Osteoblast (primary cell): ENCODE results near the gene MST1. TPM values are rescaled to one million over a fixed set of nuclear protein-coding genes. Genes with fewer than 3 reads are reported as not detected.

ENCODE experiments used
- DNase-seq: peaks from one replicate; pipeline ENCODE4 v3.0.0; 2011; ENCODE audit warnings: low spot score, mixed read lengths; ENCODE audit not compliant: insufficient read length; ENCODE audit errors: missing footprints
- H2AFZ ChIP-seq: 2 replicates; pipeline ENCODE4 v1.6.0; 2011; ENCODE audit warnings: mild to moderate bottlenecking, low read length
- H3K27ac ChIP-seq: 2 replicates; pipeline ENCODE4 v1.5.1; 2011; ENCODE audit warnings: mild to moderate bottlenecking, low read depth, low read length, moderate library complexity
- H3K27me3 ChIP-seq: 2 replicates; pipeline ENCODE4 v1.6.0; 2012; ENCODE audit warnings: mild to moderate bottlenecking, control low read depth, inconsistent platforms, low read length, moderate library complexity; ENCODE audit not compliant: insufficient read depth
- H3K36me3 ChIP-seq: 2 replicates; pipeline ENCODE4 v1.5.1; 2011; ENCODE audit warnings: mild to moderate bottlenecking, low read length, control low read depth, moderate library complexity; ENCODE audit not compliant: insufficient read depth
- H3K4me1 ChIP-seq: 2 replicates; pipeline ENCODE4 v1.5.1; 2011; ENCODE audit warnings: mild to moderate bottlenecking, low read length, control low read depth, moderate library complexity; ENCODE audit not compliant: insufficient read depth
- H3K4me2 ChIP-seq: 2 replicates; pipeline ENCODE4 v1.6.0; 2011; ENCODE audit warnings: mild to moderate bottlenecking, low read length; ENCODE audit not compliant: insufficient read depth
- H3K4me3 ChIP-seq: fragments of 200-600 bp; sonication (generic); 3 replicates; pipeline ENCODE4 v1.5.1; 2012; ENCODE audit warnings: mild to moderate bottlenecking, low read length, inconsistent platforms; ENCODE audit not compliant: insufficient read depth
- H3K79me2 ChIP-seq: 2 replicates; pipeline ENCODE4 v1.6.0; 2012; ENCODE audit warnings: mild to moderate bottlenecking, low read length, control low read depth, inconsistent platforms; ENCODE audit not compliant: insufficient read depth
- H3K9me3 ChIP-seq: 2 replicates; pipeline ENCODE4 v1.5.1; 2011; ENCODE audit warnings: low read depth, low read length, control low read depth
- H4K20me1 ChIP-seq: 2 replicates; pipeline ENCODE4 v1.6.0; 2012; ENCODE audit warnings: mild to moderate bottlenecking, low read length, control low read depth; ENCODE audit not compliant: insufficient read depth
- CTCF ChIP-seq: IDR thresholded peaks from 2 replicates; pipeline ENCODE4 v1.5.1; 2011; ENCODE audit warnings: mild to moderate bottlenecking, low read depth, low read length, moderate library complexity; ENCODE audit errors: extremely low read depth
- total RNA-seq: library from RNA; depleted of rRNA; stranded (reverse); fragments of >200 nt; gene quantifications from 2 replicates; pipeline ENCODE4 v1.2.3, GENCODE V29; 2012

The MST1 gene
- total RNA-seq, 1 donor = 6.9 TPM

DNA sequence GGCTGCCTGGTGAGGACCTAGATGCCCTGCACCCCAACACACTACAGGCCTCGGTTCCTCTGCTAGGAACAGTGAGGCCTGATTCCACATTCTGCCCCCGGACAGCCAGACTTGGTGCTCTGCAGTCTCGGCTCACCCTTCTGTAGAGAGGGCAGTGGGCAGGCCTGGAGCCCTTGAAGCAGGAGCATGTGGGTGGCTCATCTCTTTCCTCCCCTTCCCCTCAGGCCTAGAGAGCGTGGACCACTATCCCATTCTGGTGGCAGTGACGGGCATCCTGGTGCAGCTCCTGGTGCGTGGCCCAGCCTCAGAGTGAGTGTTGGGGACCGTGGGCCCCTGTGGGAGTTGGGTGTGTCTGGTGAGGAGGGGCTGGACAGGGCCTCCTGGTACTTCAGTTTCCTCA, 26.9 kb upstream of the MST1 start:
- Histone ChIP-seq H3K4me3 (no peak overlapping the region), H4K20me1 (peaks cover 12% of the 10 kb centered on the region), H2AFZ (no peak overlapping the region), H3K4me2 (no peak overlapping the region), H3K27me3 (no peaks in the 10 kb centered on the region), H3K4me1 (peaks cover 6% of the 10 kb centered on the region), H3K79me2 (no peaks in the 10 kb centered on the region), H3K36me3 (peaks cover 6% of the 10 kb centered on the region), H3K27ac (no peak overlapping the region), H3K9me3 (no peaks in the 10 kb centered on the region)
- no peak for TF ChIP-seq CTCF
- peak; percentile 53 for DNase-seq

GRCh38 chr3:49715611-49716121, 26.4 kb upstream of the MST1 start:
- peaks cover 1% of the 10 kb centered on the region for H3K36me3 ChIP-seq
- no peaks in the 10 kb centered on the region for H3K79me2 ChIP-seq
- H2AFZ ChIP-seq = no peak overlapping the region
- peak; percentile 57 for DNase-seq
- no peaks in the 10 kb centered on the region for H3K9me3 ChIP-seq
- H3K4me1 ChIP-seq = peaks cover 6% of the 10 kb centered on the region
- H3K4me3 ChIP-seq = no peak overlapping the region
- no peak overlapping the region for H3K27ac ChIP-seq
- H3K27me3 ChIP-seq = no peaks in the 10 kb centered on the region
- no peak overlapping the region for H3K4me2 ChIP-seq
- no peak for TF ChIP-seq CTCF
- H4K20me1 ChIP-seq = peaks cover 12% of the 10 kb centered on the region

DNA sequence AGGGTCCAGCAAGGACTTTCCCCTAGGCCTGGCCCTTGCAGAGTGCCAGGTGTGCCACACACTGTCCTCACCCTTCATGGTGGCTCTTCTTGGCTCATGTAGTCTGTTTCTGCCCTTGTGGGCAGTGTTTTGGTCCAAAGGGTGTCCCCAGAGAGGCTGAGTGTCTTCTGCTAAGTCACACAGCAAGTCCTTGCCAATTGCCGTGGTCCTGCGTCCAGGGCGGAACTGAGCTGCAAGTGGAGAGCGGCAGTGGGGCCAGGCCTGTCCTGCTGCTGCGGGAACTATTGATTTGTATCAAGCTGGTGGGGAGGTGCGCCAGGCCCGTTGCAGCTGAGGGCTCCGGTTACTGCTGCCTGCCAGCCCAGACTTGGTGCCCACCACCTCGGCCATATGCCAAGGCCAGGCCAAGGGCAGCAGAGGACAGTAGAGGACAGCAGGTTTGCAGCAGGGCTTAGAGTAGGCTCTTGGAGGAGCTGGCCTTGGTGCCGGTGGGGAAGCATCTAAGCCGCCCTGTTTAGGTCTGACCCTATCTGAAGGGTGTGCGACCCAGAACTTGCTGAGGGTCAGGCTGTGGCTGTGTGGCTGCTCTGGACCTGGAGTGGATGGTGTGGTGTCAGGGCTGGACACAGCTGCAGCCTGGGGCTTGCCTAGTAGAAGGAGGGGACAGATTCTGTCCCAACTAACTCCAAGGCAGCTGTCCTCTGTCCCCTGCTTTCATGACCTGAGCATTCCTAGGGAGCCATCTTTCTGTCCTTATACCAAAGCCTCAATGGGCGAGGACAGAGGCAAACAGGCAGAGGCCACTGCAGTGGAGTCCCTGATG, 25.7 kb upstream of the MST1 start:
- TF ChIP-seq CTCF = no peak
- Histone ChIP-seq H3K4me3 (no peak overlapping the region), H3K27me3 (no peaks in the 10 kb centered on the region), H2AFZ (no peak overlapping the region), H3K79me2 (no peaks in the 10 kb centered on the region), H3K27ac (no peak overlapping the region), H4K20me1 (peaks cover 8% of the 10 kb centered on the region), H3K4me2 (no peak overlapping the region), H3K36me3 (no peaks in the 10 kb centered on the region), H3K9me3 (no peaks in the 10 kb centered on the region), H3K4me1 (peaks cover 6% of the 10 kb centered on the region)
- peak; percentile 75 for DNase-seq

DNA sequence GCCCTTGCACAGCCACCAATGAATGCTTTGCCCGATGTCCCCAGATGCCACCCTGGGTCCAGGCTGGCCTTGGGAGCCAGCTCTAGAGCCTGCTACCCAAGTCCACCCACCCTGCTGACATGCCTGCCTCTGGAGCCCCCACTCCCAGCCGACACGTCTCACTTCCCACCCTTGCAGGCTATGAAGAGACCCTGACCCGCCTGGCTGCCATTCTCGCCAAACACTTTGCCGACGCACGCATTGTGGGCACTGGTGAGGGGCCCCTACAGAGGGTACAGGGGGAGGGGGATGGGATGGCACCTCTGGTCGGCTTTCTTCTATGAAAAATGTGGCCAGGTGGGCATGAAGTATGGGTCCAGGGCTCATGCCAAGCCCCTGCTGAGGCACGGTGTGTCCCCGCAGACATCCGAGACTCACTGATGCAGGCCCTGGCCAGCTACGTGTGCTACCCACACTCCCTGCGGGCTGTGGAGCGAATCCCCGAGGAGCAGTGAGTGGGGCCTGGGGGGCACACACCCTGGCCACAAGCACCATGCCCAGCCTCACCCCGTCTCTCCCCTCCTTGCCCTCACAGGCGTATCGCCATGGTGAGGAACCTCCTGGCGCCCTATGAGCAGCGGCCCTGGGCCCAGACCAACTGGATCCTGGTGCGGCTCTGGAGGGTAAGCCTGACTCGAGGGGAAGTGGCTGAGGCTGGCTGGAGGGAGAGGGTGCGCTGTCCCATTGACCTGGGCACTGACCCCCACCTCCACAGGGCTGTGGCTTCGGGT, 24.2 kb upstream of the MST1 start:
- Histone ChIP-seq H3K27ac (no peak overlapping the region), H3K27me3 (no peaks in the 10 kb centered on the region), H3K79me2 (no peaks in the 10 kb centered on the region), H3K4me2 (no peak overlapping the region), H3K4me1 (no peaks in the 10 kb centered on the region), H3K36me3 (no peaks in the 10 kb centered on the region), H3K9me3 (no peaks in the 10 kb centered on the region), H3K4me3 (no peak overlapping the region), H4K20me1 (peaks cover 4% of the 10 kb centered on the region), H2AFZ (no peak overlapping the region)
- no peak for DNase-seq
- TF ChIP-seq CTCF = no peak
